ENCODE measurements around the gene KLK1. TPM values are rescaled to one million over a fixed set of nuclear protein-coding genes. Genes with fewer than 3 reads are reported as not detected.

The KLK1 gene
- total RNA-seq, 2 experiments from 2014 or later: 0.65 to 0.83 TPM

Other genes with a start within 250 kb of the KLK1 start
- not detected for gene SYT3, start 183.9 kb downstream of the KLK1 start, total RNA-seq
- gene C19orf81, start 174.3 kb downstream of the KLK1 start, total RNA-seq: 1 to 10 TPM; 1.5 to 3.2 TPM
- under 1 TPM in 1 of 2 experiments, not detected in 1; 0.25 TPM for gene SHANK1, start 104.0 kb downstream of the KLK1 start, total RNA-seq
- 1 to 10 TPM; 2.2 to 2.7 TPM for gene CLEC11A, start 100.4 kb downstream of the KLK1 start, total RNA-seq
- gene GPR32, start 53.3 kb downstream of the KLK1 start, total RNA-seq: not detected
- gene ACP4, start 33.4 kb downstream of the KLK1 start, total RNA-seq: not detected
- not detected for gene KLK15, start 9.8 kb upstream of the KLK1 start, total RNA-seq
- not detected for gene KLK3, start 31.1 kb upstream of the KLK1 start, total RNA-seq
- gene KLK2, start 49.7 kb upstream of the KLK1 start, total RNA-seq: under 1 TPM; 0.51 to 0.90 TPM
- not detected for gene KLK4, start 87.6 kb upstream of the KLK1 start, total RNA-seq
- not detected for gene KLK5, start 129.3 kb upstream of the KLK1 start, total RNA-seq
- not detected for gene KLK6, start 145.8 kb upstream of the KLK1 start, total RNA-seq
- not detected for gene KLK7, start 160.1 kb upstream of the KLK1 start, total RNA-seq
- gene KLK8, start 177.8 kb upstream of the KLK1 start, total RNA-seq: not detected
- not detected for gene KLK10, start 195.9 kb upstream of the KLK1 start, total RNA-seq
- gene KLK11, start 202.8 kb upstream of the KLK1 start, total RNA-seq: not detected
- gene KLK12, start 211.2 kb upstream of the KLK1 start, total RNA-seq: not detected
- gene KLK13, start 241.3 kb upstream of the KLK1 start, total RNA-seq: not detected